ENCODE data around the gene KIAA1586. TPM values are rescaled to one million over a fixed set of nuclear protein-coding genes. Genes with fewer than 3 reads are reported as not detected.

KIAA1586 gene
- total and polyA plus RNA-seq, 8 donors = 0.99 to 6.7 (median 3.3) TPM

- H3K4me3 ChIP-seq = no peak overlapping the region
- H3K27ac ChIP-seq = no peak overlapping the region
- H3K36me3 ChIP-seq = no peaks in the 10 kb centered on the region
- ATAC-seq = no peak
- WGBS, 2 donors = 95 to 96% methylated on average over 8 of the region's 8 CpGs
- no peaks in the 10 kb centered on the region for H3K9me3 ChIP-seq
- H3K27me3 ChIP-seq = no peaks in the 10 kb centered on the region
- DNase-seq = no peak
- no peak for FAIRE-seq
- no peak for TF ChIP-seq CTCF (IDR thresholded peaks at IDR 0.05)
- intact Hi-C loops (cut with DNase I) = no loop called here
- H3K4me1 ChIP-seq = no peaks in the 10 kb centered on the region
Observed at GRCh38 chr6:57074383-57074782, 27.9 kb downstream of the KIAA1586 start.

- Histone ChIP-seq H3K4me1 (no peaks in the 10 kb centered on the region), H3K27ac (no peak overlapping the region), H3K36me3 (no peaks in the 10 kb centered on the region), H3K9me3 (no peaks in the 10 kb centered on the region), H3K4me3 (no peak overlapping the region), H3K27me3 (no peaks in the 10 kb centered on the region)
- ATAC-seq = no peak
- no peak for FAIRE-seq
- no peak for DNase-seq
- intact Hi-C loops (cut with DNase I) = no loop called here
- no peak for TF ChIP-seq CTCF (IDR thresholded peaks at IDR 0.05)
Observed at GRCh38 chr6:57075092-57075491, 28.6 kb downstream of the KIAA1586 start.

- Histone ChIP-seq H3K36me3 (no peaks in the 10 kb centered on the region), H3K4me3 (no peak overlapping the region), H3K4me1 (no peaks in the 10 kb centered on the region), H3K27ac (no peak overlapping the region), H3K27me3 (no peaks in the 10 kb centered on the region), H3K9me3 (no peaks in the 10 kb centered on the region)
- ATAC-seq (no peak), DNase-seq (no peak), FAIRE-seq (no peak)
- TF ChIP-seq CTCF (IDR thresholded peaks at IDR 0.05) = no peak
- WGBS, 2 donors = 70 to 83% methylated on average over 1 of the region's 1 CpG
- intact Hi-C loops (cut with DNase I) = no loop called here
Observed at GRCh38 chr6:57078531-57079207, 32.2 kb downstream of the KIAA1586 start.

- Histone ChIP-seq H3K9me3 (no peaks in the 10 kb centered on the region), H3K4me3 (no peak overlapping the region), H3K36me3 (no peaks in the 10 kb centered on the region), H3K4me1 (no peaks in the 10 kb centered on the region), H3K27me3 (no peaks in the 10 kb centered on the region), H3K27ac (no peak overlapping the region)
- FAIRE-seq (no peak), ATAC-seq (no peak), DNase-seq (no peak)
- WGBS, 2 donors = 86 to 93% methylated on average over 2 of the region's 2 CpGs
- intact Hi-C loops (cut with DNase I) = no loop called here
- TF ChIP-seq CTCF (IDR thresholded peaks at IDR 0.05) = no peak
Observed at GRCh38 chr6:57085471-57085870, 39.0 kb downstream of the KIAA1586 start.

GRCh38 chr6:57086843-57087242 lies 40.4 kb downstream of the KIAA1586 start:
- DNase-seq (no peak), ATAC-seq (no peak), FAIRE-seq (no peak)
- WGBS, 2 donors = 96 to 100% methylated on average over 1 of the region's 1 CpG
- Histone ChIP-seq H3K4me3 (no peak overlapping the region), H3K27ac (no peak overlapping the region), H3K9me3 (no peaks in the 10 kb centered on the region), H3K36me3 (no peaks in the 10 kb centered on the region), H3K27me3 (no peaks in the 10 kb centered on the region), H3K4me1 (peaks cover 2 to 5% (median 5%) of the 10 kb centered on the region in 3 donors)
- intact Hi-C loops (cut with DNase I) = no loop called here
- TF ChIP-seq CTCF (IDR thresholded peaks at IDR 0.05) = no peak

All from pancreas (tissue), 10 donors.